RKO (cell line): ENCODE measurements around the gene CST9.
"Not testable (repeated sequence)": the region's sequence is repeated elsewhere in the genome, so short reads cannot be mapped to it uniquely, and the experiment has no call there.

Experiments
- DNase-seq: peaks from one replicate; pipeline ENCODE4 v3.0.0-alpha.2; 2016; ENCODE audit warnings: low spot score

The CST9 gene

DNA sequence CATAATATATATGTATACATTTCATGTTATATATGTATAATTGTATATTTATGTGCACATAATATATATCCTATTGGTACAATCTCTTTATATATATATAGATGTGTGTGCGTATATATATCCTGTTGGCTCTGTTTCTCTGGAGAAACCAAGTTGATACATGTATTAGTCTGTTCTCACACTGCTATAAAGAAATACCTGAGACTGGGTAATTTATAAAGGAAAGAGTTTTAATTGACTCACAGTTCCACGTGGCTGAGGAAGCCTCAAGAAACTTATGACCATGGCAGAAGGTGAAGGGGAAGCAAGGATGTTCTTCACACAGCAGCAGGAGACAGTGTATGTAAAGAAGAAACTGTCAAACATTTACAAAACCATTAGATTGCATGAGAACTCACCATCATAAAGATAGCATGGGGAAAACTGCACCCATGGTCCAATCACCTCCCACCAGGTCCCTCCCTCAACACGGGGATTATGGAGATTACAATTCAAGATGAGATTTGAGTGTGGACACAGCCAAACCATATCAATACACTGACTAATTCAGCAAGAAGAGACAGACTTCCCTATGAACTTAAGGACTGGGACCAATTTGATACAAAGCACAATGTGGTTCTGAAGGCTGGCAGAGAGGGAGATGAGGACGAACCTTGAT is 18.1 kb upstream of the CST9 start:
- DNase-seq: no peak

DNA sequence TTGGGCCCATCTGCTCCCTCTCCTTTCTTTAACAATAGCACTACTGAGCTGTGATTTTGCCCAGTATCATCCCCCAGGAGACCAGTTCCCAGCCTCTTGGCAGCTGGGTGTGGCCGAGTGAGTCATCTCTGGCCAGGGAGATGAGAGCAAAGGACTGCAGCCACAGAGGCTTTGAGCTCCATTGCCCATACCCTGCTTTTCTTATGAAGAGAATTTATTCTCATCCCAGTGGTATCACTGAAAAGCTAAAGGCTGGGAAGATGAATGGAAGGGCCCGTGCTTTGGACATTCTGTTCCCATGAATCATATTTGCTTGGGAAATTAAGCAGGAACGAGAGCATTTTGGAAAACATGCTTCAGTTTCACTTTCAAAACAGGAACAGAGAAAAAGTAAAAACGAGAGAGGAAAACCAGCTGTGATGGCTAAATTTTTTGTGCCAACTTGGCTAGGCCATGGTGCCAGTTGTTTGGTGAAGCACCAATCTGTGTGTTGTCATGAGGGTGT is 17.2 kb upstream of the CST9 start:
- DNase-seq: peak; percentile 81

DNA sequence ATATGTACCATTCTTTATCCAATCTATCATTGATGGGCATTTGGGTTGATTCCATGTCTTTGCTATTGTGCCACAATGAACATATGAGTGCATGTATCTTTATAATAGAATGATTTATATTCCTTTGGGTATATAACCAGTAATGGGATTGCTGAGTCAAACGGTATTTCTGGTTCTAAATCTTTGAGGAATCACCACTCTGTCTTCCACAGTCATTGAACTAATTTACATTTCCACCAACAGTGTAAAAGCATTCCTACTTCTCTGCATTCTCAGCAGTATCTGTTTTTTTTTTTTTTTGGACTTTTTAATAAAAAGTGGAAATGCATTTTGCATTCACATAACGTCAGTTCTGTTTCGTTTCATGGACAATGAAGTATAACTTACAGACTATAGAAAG is 16.7 kb upstream of the CST9 start:
- DNase-seq: not testable (repeated sequence)

DNA sequence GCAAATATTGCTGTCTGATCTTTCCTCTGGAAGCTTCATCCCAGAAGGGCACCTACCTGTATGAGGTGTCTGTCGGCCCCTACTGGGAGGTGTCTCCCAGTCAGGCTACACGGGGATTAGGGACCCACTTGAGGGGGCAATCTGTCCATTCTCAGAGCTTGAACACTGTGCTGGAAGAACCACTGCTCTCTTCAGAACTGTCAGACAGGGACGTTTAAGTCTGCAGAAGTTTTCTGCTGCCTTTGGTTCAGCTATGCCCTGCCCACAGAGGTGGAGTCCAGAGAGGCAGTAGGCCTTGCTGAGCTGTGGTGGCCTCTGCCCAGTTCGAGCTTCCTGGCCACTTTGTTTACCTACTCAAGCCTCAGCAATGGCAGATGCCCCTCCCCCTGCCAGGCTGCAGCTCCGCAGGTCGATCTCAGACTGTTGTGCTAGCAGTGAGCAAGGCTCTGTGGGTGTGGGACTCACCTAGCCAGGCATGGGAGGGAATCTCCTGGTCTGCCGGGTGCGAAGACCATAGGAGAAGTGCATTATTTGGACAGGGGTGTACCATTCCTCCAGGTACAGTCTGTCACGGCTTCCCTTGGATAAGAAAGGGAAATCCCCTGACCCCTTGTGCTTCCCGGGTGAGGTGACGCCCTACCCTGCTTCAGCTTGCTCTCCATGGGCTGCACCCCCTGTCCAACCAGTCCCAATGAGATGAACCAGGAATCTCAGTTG is 15.1 kb upstream of the CST9 start:
- DNase-seq: not testable (repeated sequence)

DNA sequence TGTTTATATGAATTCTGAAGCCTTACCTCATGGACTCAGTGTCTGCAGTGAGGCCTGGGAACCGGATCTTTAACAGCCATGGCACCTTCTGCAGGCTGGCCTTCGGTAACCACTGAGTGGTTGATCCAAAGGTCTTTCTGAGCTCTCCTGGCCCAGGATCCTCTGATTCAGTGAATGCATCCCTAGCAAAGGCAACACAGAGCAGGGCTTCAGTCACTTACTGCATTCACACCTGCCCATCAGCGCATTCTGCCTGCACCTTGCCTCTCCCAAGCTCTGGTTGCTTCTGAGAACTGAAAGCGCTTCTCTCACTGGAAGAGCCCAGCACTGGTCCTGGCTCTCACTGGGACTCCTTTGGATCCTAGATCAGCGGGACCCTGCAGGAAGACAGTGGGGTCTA is 8.4 kb upstream of the CST9 start:
- no peak for DNase-seq

DNA sequence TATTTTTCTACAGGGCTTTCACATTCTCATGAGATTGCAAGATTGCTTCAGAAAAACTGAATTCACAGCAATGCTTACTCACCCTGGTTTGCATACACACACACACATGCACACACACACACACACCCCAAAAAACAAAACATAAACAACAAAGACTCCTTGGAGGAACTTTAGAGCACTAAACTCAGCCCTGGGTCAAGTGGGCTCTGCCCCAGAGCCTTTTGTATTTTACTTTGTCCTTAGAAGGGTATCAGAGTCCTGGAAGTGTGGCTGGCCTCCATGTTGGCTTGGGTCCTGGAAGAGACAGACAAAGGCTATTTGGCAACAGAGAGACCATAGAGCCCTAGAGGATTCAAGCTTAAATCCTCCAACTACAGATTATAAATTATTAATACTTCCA is 8.0 kb upstream of the CST9 start:
- DNase-seq: no peak

DNA sequence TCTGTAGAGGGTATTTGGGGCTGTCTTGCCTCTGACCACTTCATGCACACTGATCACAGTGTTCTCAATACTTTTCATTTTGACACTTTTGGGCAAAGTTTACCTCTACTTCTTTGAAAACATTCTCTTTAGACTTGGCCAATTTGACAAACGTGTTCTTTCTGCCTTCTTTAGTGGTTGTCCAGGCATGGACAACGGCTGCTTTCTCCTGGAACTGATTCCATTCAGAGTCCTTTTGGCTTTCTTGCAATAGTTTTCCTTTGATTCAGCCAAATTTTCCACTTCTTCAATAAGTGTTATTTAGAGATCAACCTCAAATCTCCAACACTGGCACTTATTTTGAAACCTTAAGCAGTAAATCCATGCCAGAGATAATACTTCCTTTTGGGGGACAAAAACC is 6.7 kb upstream of the CST9 start:
- no peak for DNase-seq

DNA sequence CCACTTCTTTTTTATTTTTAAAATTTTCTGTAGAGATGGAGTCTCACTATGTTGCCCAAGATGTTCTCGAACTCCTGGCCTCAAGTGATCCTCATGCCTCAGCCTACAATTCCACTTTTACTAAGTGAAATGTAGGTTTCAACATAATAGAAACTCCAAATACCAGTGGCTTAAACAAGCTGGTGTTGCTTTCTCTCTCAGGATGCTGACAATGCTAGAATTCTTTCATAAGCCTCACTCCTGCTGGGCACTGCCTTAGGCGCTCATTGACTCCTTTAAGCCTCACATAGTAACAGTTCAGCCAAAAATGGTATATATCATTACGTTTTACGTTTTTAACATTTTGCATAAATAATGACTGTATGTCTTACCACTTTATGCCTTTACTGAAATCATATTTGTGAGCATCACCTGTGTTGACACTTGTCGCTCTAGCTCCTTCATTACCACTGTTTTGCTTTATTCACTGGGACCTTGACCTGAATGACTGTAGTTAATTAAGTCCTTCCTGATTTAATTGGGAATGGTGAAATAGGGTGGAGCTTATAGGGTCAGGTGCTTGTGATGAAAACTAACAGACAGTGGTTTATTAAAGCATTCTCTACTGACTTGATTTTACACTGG is 3.9 kb upstream of the CST9 start:
- DNase-seq: no peak

DNA sequence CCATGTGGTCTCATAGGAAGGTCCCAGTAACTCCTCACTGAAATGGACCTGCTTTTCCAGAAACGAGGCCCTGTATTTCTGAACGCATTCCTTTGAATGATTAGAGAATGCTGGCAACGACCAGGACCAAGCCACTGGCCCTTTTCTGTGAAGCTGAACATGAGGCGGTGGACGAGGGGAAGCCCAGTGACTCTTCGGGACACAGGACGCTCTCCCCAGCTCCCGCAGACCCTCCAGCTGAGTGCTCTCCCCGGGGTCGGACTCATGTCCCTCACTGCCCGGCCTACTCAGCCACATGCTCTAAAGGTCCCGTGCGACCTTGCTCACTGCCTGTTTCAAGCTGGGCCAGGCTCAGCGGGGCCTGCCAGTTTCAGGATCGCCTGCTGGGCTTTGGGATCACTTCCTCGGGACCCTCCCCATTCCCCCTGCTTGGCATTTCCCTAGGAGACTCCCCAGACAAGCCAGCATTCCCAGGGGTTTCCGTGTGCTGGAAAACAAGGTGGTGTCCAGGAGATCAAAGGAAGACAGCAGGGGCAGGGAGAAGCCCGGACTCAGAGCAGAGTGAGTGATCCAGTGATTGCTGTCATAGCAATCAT is 2.6 kb upstream of the CST9 start:
- no peak for DNase-seq

DNA sequence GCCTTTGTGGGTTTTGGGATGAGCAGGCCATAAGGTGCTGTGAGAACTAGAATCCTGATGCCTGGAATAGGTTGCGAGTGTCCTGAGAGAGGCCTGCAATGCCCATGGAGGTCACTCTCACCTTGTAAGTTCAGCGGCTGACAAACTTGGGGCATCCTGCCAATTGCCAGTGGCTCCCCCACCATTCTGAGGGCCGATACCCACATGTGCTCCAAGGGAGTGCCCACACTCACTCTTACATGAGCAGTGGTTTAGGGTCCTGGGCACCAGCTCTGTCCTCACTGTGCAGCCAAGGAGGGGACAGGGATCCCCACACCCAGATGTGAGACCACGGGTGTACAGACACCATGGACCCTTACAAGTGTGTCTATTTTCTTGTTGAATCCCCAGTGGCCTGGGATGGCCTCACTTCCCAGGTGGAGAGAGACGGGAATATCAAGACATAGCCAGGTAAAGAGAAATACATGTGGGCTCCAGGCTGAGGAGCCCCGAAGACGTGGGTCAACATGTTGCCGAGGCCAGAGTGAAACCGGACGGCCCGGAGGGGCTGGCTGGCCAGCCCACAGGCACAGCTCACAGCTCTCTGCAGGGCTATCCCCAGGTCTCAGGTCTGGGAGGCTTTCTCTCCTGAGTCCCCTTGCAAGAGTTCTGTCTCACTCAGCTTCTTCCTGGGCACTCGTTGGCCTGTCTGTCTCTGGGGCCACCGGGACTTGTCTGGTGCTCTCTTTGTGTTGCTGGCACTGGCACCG is 2.0 kb upstream of the CST9 start:
- DNase-seq: no peak

DNA sequence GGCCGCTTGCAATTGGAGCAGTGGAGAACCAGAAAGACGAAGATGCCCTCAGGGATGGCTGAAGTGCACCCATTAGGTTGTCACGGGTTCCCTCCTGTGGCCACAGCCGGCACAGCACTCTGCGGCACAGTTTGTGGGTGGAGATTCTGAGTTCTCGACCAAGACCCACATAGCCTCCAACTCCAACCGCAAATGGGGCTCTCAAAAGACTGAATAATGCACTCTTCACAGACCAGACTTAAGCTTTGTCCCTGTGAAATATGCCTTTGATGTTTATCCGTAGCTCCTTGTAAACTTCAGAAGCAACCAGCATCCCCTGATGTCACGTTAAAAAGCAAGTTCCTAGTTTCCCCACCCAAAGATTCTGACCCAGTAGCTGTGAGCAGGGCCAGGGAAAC is 934 bp upstream of the CST9 start:
- DNase-seq: peak; percentile 75

DNA sequence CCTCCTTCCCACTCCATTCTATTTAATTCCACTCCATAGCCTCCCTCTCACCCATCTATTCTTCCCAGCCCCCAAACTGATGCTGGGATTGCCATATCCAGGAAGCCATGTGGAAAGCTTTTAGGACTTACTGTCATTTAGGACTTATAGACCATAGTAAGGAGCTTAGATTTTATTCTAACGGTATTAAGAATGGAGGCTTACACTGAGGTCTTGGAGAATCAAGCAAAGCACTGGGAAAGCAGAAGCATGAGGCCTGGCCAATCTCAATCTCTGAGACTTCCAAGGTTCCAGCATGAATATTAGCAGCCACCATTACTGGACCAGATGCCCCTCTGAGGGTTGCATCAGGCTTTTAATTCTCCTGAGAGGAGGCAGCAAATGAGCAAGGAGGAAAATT is 1.4 kb downstream of the CST9 start:
- no peak for DNase-seq

DNA sequence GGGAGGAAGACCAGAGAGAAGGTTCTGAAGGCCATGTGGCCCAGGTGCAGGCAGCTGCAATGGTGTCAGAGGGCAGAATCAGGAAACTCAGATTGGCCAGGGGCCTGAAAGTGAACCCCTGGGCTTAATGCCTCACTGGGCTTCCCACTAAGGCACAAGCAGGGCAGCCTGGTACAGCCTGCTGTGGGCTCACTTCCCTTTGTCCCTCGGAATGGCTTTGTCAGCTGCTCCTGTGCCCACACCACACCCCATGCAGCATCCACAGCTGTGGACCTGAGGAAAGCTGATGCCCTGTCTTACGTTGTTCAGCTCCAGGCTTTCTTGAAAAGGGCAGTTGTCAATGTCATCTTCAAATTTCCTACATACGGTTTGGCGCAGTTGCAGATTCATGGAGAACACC is 2.4 kb downstream of the CST9 start:
- no peak for DNase-seq

DNA sequence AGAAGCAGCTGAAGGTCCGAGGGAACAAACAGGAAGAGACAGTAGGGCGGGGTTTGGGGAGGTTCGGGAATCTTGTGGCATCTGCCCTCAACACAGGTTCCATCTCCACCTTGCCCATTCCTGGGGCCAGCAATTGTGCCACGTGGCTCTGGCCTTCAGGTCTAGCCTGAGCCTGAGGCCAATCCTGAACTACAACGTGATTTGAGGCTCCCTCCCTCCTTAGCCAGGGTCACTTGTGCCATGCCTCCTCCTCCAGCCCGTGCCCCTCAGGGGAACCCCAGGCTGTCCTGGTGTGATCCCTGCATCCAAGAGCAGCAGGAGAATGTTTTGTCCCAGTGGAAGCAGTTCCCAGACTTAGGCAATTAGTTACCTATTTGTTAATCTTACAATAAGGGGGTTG is 3.0 kb downstream of the CST9 start:
- no peak for DNase-seq

DNA sequence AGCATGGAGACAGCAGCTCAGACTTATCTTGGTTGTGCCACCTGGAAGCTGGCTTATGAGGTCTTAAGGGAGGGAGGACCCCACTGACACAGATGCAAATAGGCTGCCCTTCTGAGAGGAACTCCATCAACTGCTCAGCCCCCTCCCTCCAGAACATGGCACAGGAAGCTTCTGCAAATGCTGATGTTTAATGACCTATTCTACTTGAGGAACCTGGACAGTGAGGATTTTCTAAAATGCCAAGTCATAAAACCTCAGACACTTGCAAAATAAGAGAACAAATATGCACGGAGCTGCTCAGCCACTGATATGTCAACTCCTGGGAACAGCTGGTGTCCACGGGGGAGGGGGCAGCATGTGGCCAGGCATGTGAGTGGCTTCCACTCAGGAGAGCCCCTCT is 3.5 kb downstream of the CST9 start:
- DNase-seq: no peak

DNA sequence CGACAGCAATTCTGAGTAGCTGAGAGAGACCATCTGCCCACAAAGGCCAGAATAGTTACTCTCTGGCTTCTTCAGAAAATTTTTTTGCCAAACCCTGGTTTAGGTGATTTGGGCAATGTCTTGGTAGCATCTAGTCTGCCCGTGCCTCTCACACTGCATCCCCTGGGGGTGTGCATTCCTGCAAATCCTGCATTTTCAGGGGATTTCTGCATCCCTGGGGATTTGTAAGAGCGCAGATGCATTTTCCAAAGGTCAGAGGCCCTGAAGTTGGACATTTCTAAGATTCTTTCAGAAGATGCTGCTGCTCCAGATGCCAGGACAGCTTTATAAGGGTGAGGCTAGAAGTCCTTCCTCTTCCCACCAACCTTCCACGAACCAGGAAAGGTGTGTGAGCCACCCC is 4.0 kb downstream of the CST9 start:
- no peak for DNase-seq

DNA sequence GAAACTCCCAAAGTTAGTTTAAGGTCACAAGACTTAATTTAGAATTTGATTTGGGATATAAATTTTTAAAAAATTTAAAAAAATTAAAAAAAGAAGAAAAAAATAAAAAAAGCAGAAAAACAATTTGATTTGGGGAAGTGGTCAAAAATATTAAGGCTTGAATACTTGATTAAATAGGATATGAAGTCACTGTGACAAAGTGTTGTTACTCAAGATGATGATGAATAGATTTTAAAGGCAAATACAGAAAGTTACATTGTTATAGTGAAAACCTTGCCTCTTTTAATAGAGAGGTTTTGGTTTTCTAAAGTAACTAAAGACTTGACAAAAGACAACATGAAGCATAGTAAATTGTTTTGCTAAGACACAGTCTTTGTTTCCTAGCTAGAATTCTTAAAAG is 7.2 kb downstream of the CST9 start:
- no peak for DNase-seq

DNA sequence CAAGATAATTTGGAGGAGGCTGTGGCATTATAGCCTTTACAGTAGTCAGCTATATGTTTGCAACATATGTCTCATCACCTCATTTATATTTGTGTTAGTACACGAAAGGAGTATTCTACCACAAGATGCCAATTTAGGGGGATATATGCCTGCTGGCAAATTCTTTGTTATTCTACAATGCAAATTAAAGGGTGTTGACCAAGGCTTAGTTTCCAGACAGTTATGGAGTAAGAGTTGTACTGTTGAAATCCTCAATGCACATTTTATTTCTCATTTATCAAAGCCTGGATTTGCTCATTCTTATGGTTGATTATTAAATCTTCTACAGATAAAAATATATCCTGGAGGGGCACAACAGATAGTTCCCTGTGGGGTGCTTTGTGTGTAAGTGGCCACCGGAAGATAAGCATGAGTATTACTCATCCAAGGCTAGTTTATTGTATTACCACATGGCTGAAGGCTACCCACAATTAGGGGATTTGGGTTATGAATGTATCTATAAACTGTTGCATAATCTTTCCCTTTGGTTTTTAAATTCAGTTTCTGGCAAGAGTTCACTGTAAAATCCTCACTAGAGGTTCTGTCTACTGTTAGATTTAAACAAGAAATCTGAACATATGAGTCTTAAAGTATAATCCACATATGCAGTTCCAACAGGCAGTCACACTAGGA is 9.0 kb downstream of the CST9 start:
- no peak for DNase-seq

DNA sequence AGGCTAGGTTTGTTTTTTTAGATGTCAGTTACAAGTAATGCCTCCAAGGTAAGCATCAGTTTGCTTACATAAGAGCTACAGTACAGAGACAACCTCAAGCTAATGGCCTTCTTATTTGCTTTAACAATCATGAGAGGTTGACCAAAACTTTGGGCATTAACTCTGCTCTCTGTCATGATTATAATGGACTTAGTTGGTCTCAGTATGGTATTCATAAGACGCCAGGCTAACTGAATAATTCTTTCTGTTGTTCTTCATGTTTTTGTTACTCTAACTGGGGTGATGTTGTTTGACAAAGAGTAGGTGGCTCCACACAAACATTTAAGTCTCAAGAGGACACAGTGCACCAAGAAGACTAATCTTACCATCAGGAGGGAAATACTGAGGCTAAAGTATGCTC is 9.8 kb downstream of the CST9 start:
- DNase-seq: no peak

DNA sequence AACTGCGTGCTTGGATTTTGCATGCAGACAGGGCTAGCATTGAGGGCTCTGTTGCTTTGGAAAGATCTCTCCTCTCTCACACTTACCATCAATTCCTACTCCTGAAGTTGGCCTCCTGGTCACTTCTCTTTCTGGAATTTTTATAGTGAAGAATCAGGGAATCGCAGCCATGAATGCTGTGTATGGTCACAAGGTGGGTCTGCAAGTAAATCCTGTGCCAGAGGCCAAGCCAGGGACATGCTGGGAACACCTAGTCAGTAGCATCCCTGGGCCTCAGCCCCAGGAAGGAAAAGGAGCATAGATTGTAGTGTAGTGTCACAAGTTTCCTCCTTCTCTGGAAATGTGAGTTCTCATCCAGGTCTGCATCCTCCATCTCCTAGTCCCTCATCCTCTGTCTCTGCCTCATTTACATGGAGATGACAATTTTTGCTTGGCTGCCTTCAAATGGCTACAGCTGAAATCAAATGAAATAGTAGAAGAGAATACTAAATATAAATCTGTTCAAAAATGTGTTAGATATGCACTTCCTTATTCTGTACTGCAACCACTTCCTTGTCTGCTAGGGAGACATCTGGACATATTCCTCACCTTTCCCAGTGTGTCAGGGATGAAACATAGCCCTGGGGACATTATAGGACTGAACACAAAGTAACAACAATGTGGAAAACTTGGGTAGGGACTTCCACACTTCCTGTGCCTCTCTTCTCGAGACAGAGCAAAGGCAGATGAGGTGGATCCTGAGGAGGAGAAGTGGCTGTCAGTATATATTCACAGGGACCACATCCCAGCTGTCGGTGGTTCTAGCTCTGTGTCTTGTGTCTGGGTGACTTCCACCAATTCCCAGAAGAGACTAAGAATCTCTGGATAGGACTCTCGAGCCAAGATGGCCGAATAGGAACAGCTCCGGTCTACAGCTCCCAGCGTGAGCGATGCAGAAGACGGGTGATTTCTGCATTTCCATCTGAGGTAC is 17.0 kb downstream of the CST9 start:
- no peak for DNase-seq

DNA sequence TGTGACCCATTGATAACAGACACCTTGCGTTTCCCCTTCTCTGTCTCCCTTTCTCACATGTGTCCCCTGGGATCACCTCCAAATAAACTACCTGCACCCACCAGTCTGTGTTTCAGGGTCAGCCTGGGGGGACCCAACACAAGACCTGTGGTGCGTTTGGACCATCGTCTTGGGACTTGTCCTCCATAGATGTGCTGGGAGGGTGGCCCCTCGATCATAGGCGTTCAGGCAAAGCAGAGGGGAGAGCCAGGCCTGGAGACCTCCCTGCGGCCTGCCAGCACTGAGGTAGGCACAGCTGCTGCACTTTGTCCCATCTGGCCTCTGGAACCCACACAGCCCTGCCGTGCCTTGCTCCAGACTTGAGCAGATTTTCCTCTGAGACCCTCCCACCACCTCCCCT is 18.1 kb downstream of the CST9 start:
- no peak for DNase-seq
